GM12878 (cell line): ENCODE measurements around the gene IGF1R. TPM values are rescaled to one million over a fixed set of nuclear protein-coding genes. Genes with fewer than 3 reads are reported as not detected.

Experiments used
- ATAC-seq: fragments of 200-7000 bp; cut with Tn5 transposase; 3 replicates; pipeline ENCODE4 v1.9.1; 2020; ENCODE audit warnings: mild to moderate bottlenecking, moderate library complexity
- BruUV-seq: library from RNA; stranded (reverse); fragments of 400-500 nt; replicated peaks from 2 replicates; lab custom pipeline; 2021; lab: Mats Ljungman, UMichigan
- CTCF ChIA-PET: fragments of 300-600 bp; sonication (Branson Sonifier 250); formaldehyde crosslinking; extraction: SDS; loops from one replicate; lab custom pipeline; 2021; ENCODE audit warnings: inconsistent platforms; lab: Yijun Ruan, JAX
- POLR2A ChIA-PET: fragments of 350-600 bp; formaldehyde crosslinking; extraction: SDS; loops from one replicate; lab custom pipeline; 2021; ENCODE audit warnings: inconsistent platforms; lab: Charles Lee
- RAD21 ChIA-PET: fragments of 300-600 bp; sonication (Branson Sonifier 250); formaldehyde crosslinking; loops from one replicate; lab custom pipeline; 2023; ENCODE audit warnings: antibody characterized with exemption; ENCODE audit not compliant: unreplicated experiment; lab: Charles Lee
- SMC1A ChIA-PET: fragments of 300-600 bp; sonication (Branson Sonifier 250); formaldehyde crosslinking; loops from one replicate; lab custom pipeline; 2023; ENCODE audit not compliant: unreplicated experiment, uncharacterized antibody; lab: Charles Lee
- DNase-seq: peaks from one replicate; pipeline ENCODE4 v3.0.0-alpha.2; 2011; ENCODE audit warnings: low read depth, low spot score
- FAIRE-seq: peaks from 3 replicates; lab custom pipeline; 2011; peaks lifted over from hg19 to GRCh38; lab: Jason Lieb, UNC
- H2AFZ ChIP-seq: 2 replicates; pipeline ENCODE4 v1.6.0; 2011; ENCODE audit warnings: low read depth, low read length, control low read depth; ENCODE audit not compliant: control insufficient read depth
- H3K27ac ChIP-seq: 2 replicates; pipeline ENCODE4 v1.5.1; 2011; ENCODE audit warnings: control low read depth; ENCODE audit not compliant: control insufficient read depth, insufficient read depth
- H3K27me3 ChIP-seq, 2 experiments: replicated peaks in 1 of 2; 2 replicates each; pipeline versions ENCODE4 v1.6.0 to v1.6.1; 2011; ENCODE audit warnings: low read length in 1 of 2; ENCODE audit not compliant: control insufficient read depth in 2 of 2, insufficient read depth in 2 of 2
- H3K36me3 ChIP-seq, 2 experiments: 2 replicates each; pipeline ENCODE4 v1.5.1; 2011; ENCODE audit warnings: low read length in 1 of 2; ENCODE audit not compliant: control insufficient read depth in 2 of 2, insufficient read depth in 2 of 2
- H3K4me1 ChIP-seq: 2 replicates; pipeline ENCODE4 v1.6.1; 2011; ENCODE audit warnings: mild to moderate bottlenecking, low read length, moderate library complexity, mixed read lengths; ENCODE audit not compliant: control insufficient read depth, insufficient read depth
- H3K4me2 ChIP-seq: 2 replicates; pipeline ENCODE4 v1.6.0; 2011; ENCODE audit warnings: control low read depth; ENCODE audit not compliant: control insufficient read depth, insufficient read depth
- H3K4me3 ChIP-seq: fragments of 200-600 bp; sonication (generic); 2 replicates; pipeline ENCODE4 v1.5.1; 2016
- H3K79me2 ChIP-seq: 2 replicates; pipeline ENCODE4 v1.6.0; 2011; ENCODE audit warnings: low read length; ENCODE audit not compliant: control insufficient read depth, insufficient read depth
- H3K9ac ChIP-seq: 2 replicates; pipeline ENCODE4 v1.8.0; 2011; ENCODE audit warnings: low read length, control low read depth, mixed read lengths; ENCODE audit not compliant: control insufficient read depth, insufficient read depth
- H3K9me3 ChIP-seq: replicated peaks from 3 replicates; pipeline ENCODE4 v1.5.1; 2011; ENCODE audit warnings: mild to moderate bottlenecking, low read length; ENCODE audit not compliant: control insufficient read depth, insufficient read depth
- H4K20me1 ChIP-seq: 2 replicates; pipeline ENCODE4 v1.6.0; 2011; ENCODE audit not compliant: control insufficient read depth, insufficient read depth
- CEBPB ChIP-seq, 2 experiments: fragments of 150-350 bp in 1 of 2; IDR thresholded peaks; 2 replicates each; pipeline ENCODE4 v1.6.1; 2012 to 2014; ENCODE audit warnings: low read depth in 2 of 2, low read length in 2 of 2, borderline replicate concordance in 1 of 2, inconsistent platforms in 1 of 2
- CHD2 ChIP-seq: IDR thresholded peaks from 2 replicates; pipeline ENCODE4 v1.6.1; 2011; ENCODE audit warnings: low read depth, low read length, improper control_type of control experiment, borderline replicate concordance
- CHD4 ChIP-seq: fragments of 200-600 bp; sonication (generic); IDR thresholded peaks from 2 replicates; pipeline ENCODE4 v1.6.1; 2016; ENCODE audit warnings: mild to moderate bottlenecking
- DPF2 ChIP-seq: fragments of 450-650 bp; IDR thresholded peaks from 2 replicates; pipeline ENCODE4 v1.6.1; 2017; ENCODE audit warnings: mild to moderate bottlenecking
- GABPA ChIP-seq: IDR thresholded peaks from 2 replicates; pipeline ENCODE4 v1.6.1; 2014; ENCODE audit warnings: antibody characterized with exemption, low read depth, mild to moderate bottlenecking, inconsistent platforms
- KAT2A ChIP-seq: conservative IDR thresholded peaks from 2 replicates; pipeline ENCODE4 v1.6.1; 2011; ENCODE audit warnings: low read depth, low read length; ENCODE audit not compliant: control insufficient read depth
- LARP7 ChIP-seq: fragments of 450-650 bp; IDR thresholded peaks from 2 replicates; pipeline ENCODE4 v1.6.1; 2017; ENCODE audit warnings: mild to moderate bottlenecking
- NFYB ChIP-seq: IDR thresholded peaks from 2 replicates; pipeline ENCODE4 v1.6.1; 2011; ENCODE audit warnings: low read depth, mild to moderate bottlenecking, low read length, improper control_type of control experiment, moderate library complexity; ENCODE audit not compliant: insufficient read depth
- NKRF ChIP-seq: fragments of 450-650 bp; conservative IDR thresholded peaks from 2 replicates; pipeline ENCODE4 v1.6.1; 2017; ENCODE audit warnings: mild to moderate bottlenecking, moderate library complexity
- PBX3 ChIP-seq: IDR thresholded peaks from 2 replicates; pipeline ENCODE4 v1.6.1; 2011; ENCODE audit warnings: mild to moderate bottlenecking, low read depth, low read length, moderate library complexity; ENCODE audit not compliant: insufficient replicate concordance
- RFX5 ChIP-seq: IDR thresholded peaks from 2 replicates; pipeline ENCODE4 v1.6.1; 2011; ENCODE audit warnings: low read depth, low read length, improper control_type of control experiment
- SP1 ChIP-seq: IDR thresholded peaks from one replicate; pipeline ENCODE4 v1.6.1; 2011; ENCODE audit warnings: low read depth, low read length
- SUZ12 ChIP-seq: fragments of 200-600 bp; sonication (generic); IDR thresholded peaks from one replicate; pipeline ENCODE4 v1.6.1; 2018; ENCODE audit warnings: antibody characterized with exemption, mild to moderate bottlenecking; ENCODE audit not compliant: unreplicated experiment
- TARDBP ChIP-seq: IDR thresholded peaks from 2 replicates; pipeline ENCODE4 v1.6.1; 2016; ENCODE audit warnings: borderline replicate concordance
- YBX1 ChIP-seq: fragments of 450-650 bp; IDR thresholded peaks from 2 replicates; pipeline ENCODE4 v1.6.1; 2016; ENCODE audit warnings: antibody characterized with exemption
- ZNF217 ChIP-seq: fragments of 450-650 bp; IDR thresholded peaks from 2 replicates; pipeline ENCODE4 v1.6.1; 2017; ENCODE audit warnings: antibody characterized with exemption, mild to moderate bottlenecking
- WGBS: methylation state at CpG from one replicate; pipeline ENCODE4 v1.1.6; 2016; ENCODE audit warnings: low lambda C conversion rate; ENCODE audit not compliant: insufficient replicate concordance, insufficient coverage; ENCODE audit errors: missing lambda C conversion rate; 5-methylcytosine and 5-hydroxymethylcytosine counted together
- in situ Hi-C: fragments of 300-500 bp; cut with MboI; formaldehyde crosslinking; loops from 9 replicates; pipeline ENCODE4 v1.14.3; 2018; ENCODE audit warnings: mixed read lengths
- intact Hi-C: fragments of 100-400 bp; cut with micrococcal nuclease; formaldehyde crosslinking; loops from one replicate; pipeline ENCODE4 v1.14.2; 2022; ENCODE audit not compliant: unreplicated experiment
- polyA plus RNA-seq, 11 experiments: library from polyadenylated mRNA; depleted of rRNA in 4 of 11; unstranded in 6 of 11; stranded (reverse) in 5 of 11; fragments of >200 nt; fragmentation: Nextera tagmentation in 4 of 11; fragmentation: Illumina TruSeq in 1 of 11; extraction: Ambion mirVana in 4 of 11; extraction: Trizol in 1 of 11; gene quantifications; 1 replicate in 1 of 11; 2 replicates in 10 of 11; pipeline versions ENCODE4 v1.2.1 to v1.2.3, GENCODE V29; 2011 to 2016; ENCODE audit warnings: inconsistent platforms in 2 of 11, missing spikeins in 2 of 11, low read depth in 1 of 11
- total RNA-seq, 4 experiments: library from RNA; depleted of rRNA in 3 of 4; stranded (reverse); fragments of >200 nt in 3 of 4; fragmentation: Illumina TruSeq in 1 of 4; extraction: Trizol in 1 of 4; gene quantifications; 2 replicates each; pipeline versions ENCODE4 v1.2.1 to v1.2.3, GENCODE V29; 2013 to 2021
- TF ChIP-seq, protein P1 (sequence below): fragments of 450-650 bp; IDR thresholded peaks from 2 replicates; pipeline ENCODE4 v1.6.1; 2018; ENCODE audit warnings: mild to moderate bottlenecking, low read depth, moderate library complexity; ENCODE audit not compliant: partially characterized antibody

Gene IGF1R
- total and polyA plus RNA-seq, 10 of the 15 experiments (the other 5 are each of a cell fraction or from before 2014, with no cell fraction given), result 0.03 to 2.7 (median 0.66) TPM

- no peaks in the 10 kb centered on the region for H3K27me3 ChIP-seq
- ChIA-PET POLR2A (no interaction called here), CTCF (no interaction called here), RAD21 (no interaction called here), SMC1A (no interaction called here)
- ATAC-seq (no peak), FAIRE-seq (no peak), DNase-seq (no peak)
- H4K20me1 ChIP-seq, result no peaks in the 10 kb centered on the region
- in situ Hi-C loops (no loop called here), intact Hi-C loops (no loop called here)
- TF ChIP-seq PBX3 (no peak), KAT2A (no peak), GABPA (no peak), CHD4 (no peak), RFX5 (no peak), NFYB (no peak), CEBPB (IDR thresholded peaks at IDR 0.05; ENCODE audit: borderline replicate concordance in 1 of 2, low read depth in 2 of 2, low read length in 2 of 2) (no peak), LARP7 (no peak), NKRF (no peak), ZNF217 (no peak), CHD2 (no peak), SP1 (no peak), DPF2 (no peak), YBX1 (no peak), TARDBP (no peak), SUZ12 (no peak)
- TF ChIP-seq, protein P1, sequence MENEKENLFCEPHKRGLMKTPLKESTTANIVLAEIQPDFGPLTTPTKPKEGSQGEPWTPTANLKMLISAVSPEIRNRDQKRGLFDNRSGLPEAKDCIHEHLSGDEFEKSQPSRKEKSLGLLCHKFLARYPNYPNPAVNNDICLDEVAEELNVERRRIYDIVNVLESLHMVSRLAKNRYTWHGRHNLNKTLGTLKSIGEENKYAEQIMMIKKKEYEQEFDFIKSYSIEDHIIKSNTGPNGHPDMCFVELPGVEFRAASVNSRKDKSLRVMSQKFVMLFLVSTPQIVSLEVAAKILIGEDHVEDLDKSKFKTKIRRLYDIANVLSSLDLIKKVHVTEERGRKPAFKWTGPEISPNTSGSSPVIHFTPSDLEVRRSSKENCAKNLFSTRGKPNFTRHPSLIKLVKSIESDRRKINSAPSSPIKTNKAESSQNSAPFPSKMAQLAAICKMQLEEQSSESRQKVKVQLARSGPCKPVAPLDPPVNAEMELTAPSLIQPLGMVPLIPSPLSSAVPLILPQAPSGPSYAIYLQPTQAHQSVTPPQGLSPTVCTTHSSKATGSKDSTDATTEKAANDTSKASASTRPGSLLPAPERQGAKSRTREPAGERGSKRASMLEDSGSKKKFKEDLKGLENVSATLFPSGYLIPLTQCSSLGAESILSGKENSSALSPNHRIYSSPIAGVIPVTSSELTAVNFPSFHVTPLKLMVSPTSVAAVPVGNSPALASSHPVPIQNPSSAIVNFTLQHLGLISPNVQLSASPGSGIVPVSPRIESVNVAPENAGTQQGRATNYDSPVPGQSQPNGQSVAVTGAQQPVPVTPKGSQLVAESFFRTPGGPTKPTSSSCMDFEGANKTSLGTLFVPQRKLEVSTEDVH, result no peak
- H3K9ac ChIP-seq, result no peak overlapping the region
- H3K4me2 ChIP-seq, result no peak overlapping the region
- WGBS, result 30% methylated on average over 9 of the region's 9 CpGs
- BruUV-seq, result no TSS peak
- H3K4me3 ChIP-seq, result no peak overlapping the region
- no peaks in the 10 kb centered on the region for H3K79me2 ChIP-seq
- no peaks in the 10 kb centered on the region for H3K36me3 ChIP-seq
- no peak overlapping the region for H2AFZ ChIP-seq
- H3K4me1 ChIP-seq, result no peaks in the 10 kb centered on the region
- H3K9me3 ChIP-seq, result no peaks in the 10 kb centered on the region
- H3K27ac ChIP-seq, result no peak overlapping the region
Observed at GRCh38 chr15:98609144-98609852, 39.0 kb upstream of the IGF1R start.
